IgD-negative memory B cell (primary cell): ENCODE measurements around the gene FAM76B. TPM values are rescaled to one million over a fixed set of nuclear protein-coding genes. Genes with fewer than 3 reads are reported as not detected.

Experiments
- H3K27ac Mint-ChIP-seq, 3 donors: one replicate each; pipeline ENCODE4 v1.8.0; 2020 to 2022; ENCODE audit warnings: mild to moderate bottlenecking in 3 of 3, mixed read lengths in 3 of 3, moderate library complexity in 1 of 3
- H3K27me3 Mint-ChIP-seq: one replicate; pipeline ENCODE4 v1.8.0; 2021; ENCODE audit warnings: mixed read lengths
- H3K36me3 Mint-ChIP-seq: one replicate; pipeline ENCODE4 v1.8.0; 2020; ENCODE audit warnings: mild to moderate bottlenecking, mixed read lengths
- H3K4me1 Mint-ChIP-seq, 3 donors: one replicate each; pipeline ENCODE4 v1.8.0; 2020 to 2022; ENCODE audit warnings: mixed read lengths in 3 of 3, mild to moderate bottlenecking in 1 of 3
- H3K4me3 Mint-ChIP-seq, 4 donors: one replicate each; pipeline ENCODE4 v1.8.0; 2020 to 2022; ENCODE audit warnings: mild to moderate bottlenecking in 4 of 4, mixed read lengths in 4 of 4, moderate library complexity in 3 of 4
- H3K9me3 Mint-ChIP-seq, 3 donors: one replicate each; pipeline ENCODE4 v1.8.0; 2020 to 2021; ENCODE audit warnings: mixed read lengths in 3 of 3, mild to moderate bottlenecking in 1 of 3
- polyA plus RNA-seq: library from polyadenylated mRNA; unstranded; fragments of 300-500 nt; fragmentation: Illumina TruSeq; gene quantifications from one replicate; pipeline ENCODE4 v1.2.3, GENCODE V29; 2021

Gene FAM76B
- polyA plus RNA-seq, 1 donor from 2014 or later, result 19.6 TPM

- Mint-ChIP-seq H3K36me3 (peaks cover 2% of the 10 kb centered on the region), H3K9me3 (no peaks in the 10 kb centered on the region), H3K27ac (no peak overlapping the region), H3K27me3 (no peaks in the 10 kb centered on the region), H3K4me1 (peaks cover 9 to 12% (median 10%) of the 10 kb centered on the region in 3 donors), H3K4me3 (no peak overlapping the region)
These were observed 10.9 kb upstream of the FAM76B start for GRCh38 chr11:95800438-95800837.

GRCh38 chr11:95799546-95799945 lies 10.0 kb upstream of the FAM76B start:
- H3K27ac Mint-ChIP-seq, result no peak overlapping the region
- H3K36me3 Mint-ChIP-seq, result peaks cover 2% of the 10 kb centered on the region
- H3K27me3 Mint-ChIP-seq, result no peaks in the 10 kb centered on the region
- no peaks in the 10 kb centered on the region for H3K9me3 Mint-ChIP-seq
- peaks cover 9 to 14% (median 12%) of the 10 kb centered on the region in 3 donors for H3K4me1 Mint-ChIP-seq
- no peak overlapping the region for H3K4me3 Mint-ChIP-seq

- Mint-ChIP-seq H3K36me3 (peaks cover 2% of the 10 kb centered on the region), H3K27ac (no peak overlapping the region), H3K27me3 (no peaks in the 10 kb centered on the region), H3K4me3 (no peak overlapping the region), H3K9me3 (no peaks in the 10 kb centered on the region), H3K4me1 (peaks cover 19 to 36% (median 27%) of the 10 kb centered on the region in 3 donors)
These were observed 6.9 kb upstream of the FAM76B start for GRCh38 chr11:95796501-95796900.

- no peak overlapping the region for H3K27ac Mint-ChIP-seq
- no peaks in the 10 kb centered on the region for H3K27me3 Mint-ChIP-seq
- H3K9me3 Mint-ChIP-seq, result no peaks in the 10 kb centered on the region
- H3K4me1 Mint-ChIP-seq, result peaks cover 23 to 39% (median 29%) of the 10 kb centered on the region in 3 donors
- H3K36me3 Mint-ChIP-seq, result peaks cover 2% of the 10 kb centered on the region
- no peak overlapping the region for H3K4me3 Mint-ChIP-seq
These were observed 6.2 kb upstream of the FAM76B start for GRCh38 chr11:95795627-95796295.

GRCh38 chr11:95794086-95794485 lies 4.5 kb upstream of the FAM76B start:
- peak overlapping the region in 1 of 3 donors; percentile 6 for H3K27ac Mint-ChIP-seq

GRCh38 chr11:95793116-95793515 lies 3.5 kb upstream of the FAM76B start:
- peaks cover 26 to 36% (median 33%) of the 10 kb centered on the region in 3 donors for H3K4me1 Mint-ChIP-seq

More at GRCh38 chr11:95794086-95794485, 4.5 kb upstream of the FAM76B start:
- Mint-ChIP-seq H3K4me1 (peaks cover 22 to 37% (median 31%) of the 10 kb centered on the region in 3 donors), H3K36me3 (no peaks in the 10 kb centered on the region), H3K4me3 (peak overlapping the region in 1 of 4 donors; percentile 67), H3K27me3 (no peaks in the 10 kb centered on the region), H3K9me3 (no peaks in the 10 kb centered on the region)

GRCh38 chr11:95792700-95793099 lies 3.1 kb upstream of the FAM76B start:
- Mint-ChIP-seq H3K4me1 (peaks cover 31 to 39% (median 37%) of the 10 kb centered on the region in 3 donors), H3K4me3 (peak overlapping the region in 1 of 4 donors; percentile 64), H3K36me3 (peaks cover 3% of the 10 kb centered on the region)

More at GRCh38 chr11:95793116-95793515, 3.5 kb upstream of the FAM76B start:
- H3K27me3 Mint-ChIP-seq, result no peaks in the 10 kb centered on the region
- H3K4me3 Mint-ChIP-seq, result peak overlapping the region in 1 of 4 donors; percentile 64
- no peak overlapping the region for H3K27ac Mint-ChIP-seq
- H3K36me3 Mint-ChIP-seq, result no peaks in the 10 kb centered on the region
- no peaks in the 10 kb centered on the region for H3K9me3 Mint-ChIP-seq

GRCh38 chr11:95792200-95792599 lies 2.6 kb upstream of the FAM76B start:
- peaks cover 3% of the 10 kb centered on the region for H3K36me3 Mint-ChIP-seq
- H3K27me3 Mint-ChIP-seq, result no peaks in the 10 kb centered on the region
- H3K9me3 Mint-ChIP-seq, result no peaks in the 10 kb centered on the region
- H3K4me3 Mint-ChIP-seq, result peak overlapping the region in 2 of 4 donors; percentile 99 to 100
- H3K4me1 Mint-ChIP-seq, result peaks cover 31 to 37% (median 37%) of the 10 kb centered on the region in 3 donors
- peak overlapping the region in 1 of 3 donors; percentile 100 for H3K27ac Mint-ChIP-seq

More at GRCh38 chr11:95792700-95793099, 3.1 kb upstream of the FAM76B start:
- Mint-ChIP-seq H3K9me3 (no peaks in the 10 kb centered on the region), H3K27me3 (no peaks in the 10 kb centered on the region), H3K27ac (no peak overlapping the region)

GRCh38 chr11:95791709-95792033 lies 2.1 kb upstream of the FAM76B start:
- H3K27me3 Mint-ChIP-seq, result no peaks in the 10 kb centered on the region
- peaks cover 31 to 37% (median 37%) of the 10 kb centered on the region in 3 donors for H3K4me1 Mint-ChIP-seq
- peak overlapping the region in 1 of 3 donors; percentile 100 for H3K27ac Mint-ChIP-seq
- H3K36me3 Mint-ChIP-seq, result peaks cover 3% of the 10 kb centered on the region
- H3K9me3 Mint-ChIP-seq, result no peaks in the 10 kb centered on the region
- H3K4me3 Mint-ChIP-seq, result peak overlapping the region; percentile 99 to 100 (median 100)

- Mint-ChIP-seq H3K36me3 (peaks cover 3% of the 10 kb centered on the region), H3K4me3 (peak overlapping the region; percentile 99 to 100 (median 100)), H3K27me3 (no peaks in the 10 kb centered on the region), H3K4me1 (peaks cover 31 to 37% (median 37%) of the 10 kb centered on the region in 3 donors), H3K9me3 (no peaks in the 10 kb centered on the region), H3K27ac (peak overlapping the region; percentile 100)
These were observed 1.5 kb upstream of the FAM76B start for GRCh38 chr11:95790933-95791708.

- no peaks in the 10 kb centered on the region for H3K9me3 Mint-ChIP-seq
- H3K27ac Mint-ChIP-seq, result peak within 1 kb of the TSS; percentile 100
- H3K27me3 Mint-ChIP-seq, result no peaks in the 10 kb centered on the region
- H3K36me3 Mint-ChIP-seq, result peaks cover 4% of the 10 kb centered on the region
- peaks cover 27 to 38% (median 37%) of the 10 kb centered on the region in 3 donors for H3K4me1 Mint-ChIP-seq
- H3K4me3 Mint-ChIP-seq, result peak within 1 kb of the TSS; percentile 99 to 100 (median 100)
These were observed 746 bp upstream of the FAM76B start, which contains the start of gene CEP57 for GRCh38 chr11:95790123-95790932. Gene CEP57, plus strand, starts transcription at chr11:95790498. Its CDS starts 201 bp downstream, at chr11:95790699.

GRCh38 chr11:95788921-95789505 lies 569 bp downstream of the FAM76B start:
- peaks cover 5% of the 10 kb centered on the region for H3K36me3 Mint-ChIP-seq
- peak overlapping the region; percentile 100 for H3K27ac Mint-ChIP-seq
- H3K4me1 Mint-ChIP-seq, result peaks cover 27 to 36% (median 30%) of the 10 kb centered on the region in 3 donors
- no peaks in the 10 kb centered on the region for H3K9me3 Mint-ChIP-seq
- no peaks in the 10 kb centered on the region for H3K27me3 Mint-ChIP-seq
- H3K4me3 Mint-ChIP-seq, result peak overlapping the region; percentile 99 to 100 (median 100)

GRCh38 chr11:95780544-95780943 lies 9.0 kb downstream of the FAM76B start:
- H3K4me3 Mint-ChIP-seq, result no peak overlapping the region
- peaks cover 21 to 27% (median 26%) of the 10 kb centered on the region in 3 donors for H3K4me1 Mint-ChIP-seq
- H3K36me3 Mint-ChIP-seq, result peaks cover 10% of the 10 kb centered on the region
- no peaks in the 10 kb centered on the region for H3K27me3 Mint-ChIP-seq
- H3K9me3 Mint-ChIP-seq, result no peaks in the 10 kb centered on the region
- peak overlapping the region in 1 of 3 donors; percentile 3 for H3K27ac Mint-ChIP-seq

- peaks cover 8% of the 10 kb centered on the region for H3K36me3 Mint-ChIP-seq
- no peaks in the 10 kb centered on the region for H3K9me3 Mint-ChIP-seq
- peaks cover 20 to 24% (median 21%) of the 10 kb centered on the region in 3 donors for H3K4me1 Mint-ChIP-seq
- no peaks in the 10 kb centered on the region for H3K27me3 Mint-ChIP-seq
- peak overlapping the region in 2 of 3 donors; percentile 12 to 19 for H3K27ac Mint-ChIP-seq
- H3K4me3 Mint-ChIP-seq, result no peak overlapping the region
These were observed 10.9 kb downstream of the FAM76B start for GRCh38 chr11:95778699-95779098.
